ENCODE data around the gene CLDND2.

DNA sequence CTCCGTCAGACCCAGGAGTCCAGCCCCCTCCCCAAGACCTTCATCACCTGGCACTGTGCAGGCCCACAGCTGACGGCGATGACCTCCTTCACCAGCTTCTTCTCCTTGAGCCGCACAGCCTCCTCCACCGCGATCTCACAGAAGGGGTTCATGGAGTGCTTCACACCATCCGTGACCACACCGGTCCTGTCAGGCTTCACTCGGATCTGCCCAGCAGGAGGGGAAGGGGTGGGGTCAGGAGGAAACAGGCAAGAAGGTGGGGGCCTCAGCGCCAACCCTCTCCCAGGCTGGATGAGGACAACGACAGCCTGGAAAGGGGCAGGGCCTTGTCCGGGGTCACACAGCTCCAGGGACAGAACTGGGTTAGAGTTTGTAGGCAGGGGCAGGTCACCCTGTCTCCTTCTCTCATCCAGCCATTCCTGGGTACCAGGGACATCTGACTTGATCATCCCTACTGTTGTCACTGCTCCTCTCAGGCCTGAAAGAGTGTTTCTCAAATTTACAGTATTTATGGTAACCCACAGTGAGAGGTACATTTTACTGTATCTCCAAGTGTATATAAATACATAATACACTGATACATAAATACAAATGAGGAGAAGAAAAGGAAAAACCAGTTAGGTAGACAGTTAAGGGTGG, 14.6 kb downstream of the CLDND2 start:
- no peak for TF ChIP-seq CTCF (IDR thresholded peaks at IDR 0.05; ENCODE audit: borderline replicate concordance, extremely low read depth, low read length, poor library complexity, severe bottlenecking)
- TF ChIP-seq EZH2 (IDR thresholded peaks at IDR 0.05; ENCODE audit: borderline replicate concordance, low read depth, low read length, severe bottlenecking) = no peak
